GM12878 (cell line): ENCODE data around the gene TMEM121B. TPM values are rescaled to one million over a fixed set of nuclear protein-coding genes. Genes with fewer than 3 reads are reported as not detected.

ENCODE experiments used
- ATAC-seq: fragments of 200-7000 bp; cut with Tn5 transposase; 3 replicates; pipeline ENCODE4 v1.9.1; 2020; ENCODE audit warnings: mild to moderate bottlenecking, moderate library complexity
- BruUV-seq: library from RNA; stranded (reverse); fragments of 400-500 nt; replicated peaks from 2 replicates; lab custom pipeline; 2021; lab: Mats Ljungman, UMichigan
- CTCF ChIA-PET: fragments of 300-600 bp; sonication (Branson Sonifier 250); formaldehyde crosslinking; extraction: SDS; loops from one replicate; lab custom pipeline; 2021; ENCODE audit warnings: inconsistent platforms; lab: Yijun Ruan, JAX
- POLR2A ChIA-PET: fragments of 350-600 bp; formaldehyde crosslinking; extraction: SDS; loops from one replicate; lab custom pipeline; 2021; ENCODE audit warnings: inconsistent platforms; lab: Charles Lee
- RAD21 ChIA-PET: fragments of 300-600 bp; sonication (Branson Sonifier 250); formaldehyde crosslinking; loops from one replicate; lab custom pipeline; 2023; ENCODE audit warnings: antibody characterized with exemption; ENCODE audit not compliant: unreplicated experiment; lab: Charles Lee
- SMC1A ChIA-PET: fragments of 300-600 bp; sonication (Branson Sonifier 250); formaldehyde crosslinking; loops from one replicate; lab custom pipeline; 2023; ENCODE audit not compliant: unreplicated experiment, uncharacterized antibody; lab: Charles Lee
- DNase-seq: peaks from one replicate; pipeline ENCODE4 v3.0.0-alpha.2; 2011; ENCODE audit warnings: low read depth, low spot score
- FAIRE-seq: peaks from 3 replicates; lab custom pipeline; 2011; peaks lifted over from hg19 to GRCh38; lab: Jason Lieb, UNC
- H2AFZ ChIP-seq: 2 replicates; pipeline ENCODE4 v1.6.0; 2011; ENCODE audit warnings: low read depth, low read length, control low read depth; ENCODE audit not compliant: control insufficient read depth
- H3K27ac ChIP-seq: 2 replicates; pipeline ENCODE4 v1.5.1; 2011; ENCODE audit warnings: control low read depth; ENCODE audit not compliant: control insufficient read depth, insufficient read depth
- H3K27me3 ChIP-seq, 2 experiments: replicated peaks in 1 of 2; 2 replicates each; pipeline versions ENCODE4 v1.6.0 to v1.6.1; 2011; ENCODE audit warnings: low read length in 1 of 2; ENCODE audit not compliant: control insufficient read depth in 2 of 2, insufficient read depth in 2 of 2
- H3K36me3 ChIP-seq, 2 experiments: 2 replicates each; pipeline ENCODE4 v1.5.1; 2011; ENCODE audit warnings: low read length in 1 of 2; ENCODE audit not compliant: control insufficient read depth in 2 of 2, insufficient read depth in 2 of 2
- H3K4me1 ChIP-seq: 2 replicates; pipeline ENCODE4 v1.6.1; 2011; ENCODE audit warnings: mild to moderate bottlenecking, low read length, moderate library complexity, mixed read lengths; ENCODE audit not compliant: control insufficient read depth, insufficient read depth
- H3K4me2 ChIP-seq: 2 replicates; pipeline ENCODE4 v1.6.0; 2011; ENCODE audit warnings: control low read depth; ENCODE audit not compliant: control insufficient read depth, insufficient read depth
- H3K4me3 ChIP-seq: fragments of 200-600 bp; sonication (generic); 2 replicates; pipeline ENCODE4 v1.5.1; 2016
- H3K79me2 ChIP-seq: 2 replicates; pipeline ENCODE4 v1.6.0; 2011; ENCODE audit warnings: low read length; ENCODE audit not compliant: control insufficient read depth, insufficient read depth
- H3K9ac ChIP-seq: 2 replicates; pipeline ENCODE4 v1.8.0; 2011; ENCODE audit warnings: low read length, control low read depth, mixed read lengths; ENCODE audit not compliant: control insufficient read depth, insufficient read depth
- H3K9me3 ChIP-seq: replicated peaks from 3 replicates; pipeline ENCODE4 v1.5.1; 2011; ENCODE audit warnings: mild to moderate bottlenecking, low read length; ENCODE audit not compliant: control insufficient read depth, insufficient read depth
- H4K20me1 ChIP-seq: 2 replicates; pipeline ENCODE4 v1.6.0; 2011; ENCODE audit not compliant: control insufficient read depth, insufficient read depth
- BACH1 ChIP-seq: fragments of 450-650 bp; IDR thresholded peaks from 2 replicates; pipeline ENCODE4 v1.6.1; 2017; ENCODE audit warnings: mild to moderate bottlenecking, borderline replicate concordance
- BHLHE40 ChIP-seq, 2 experiments: fragments of 450-650 bp in 1 of 2; IDR thresholded peaks; 2 replicates each; pipeline ENCODE4 v1.6.1; 2011 to 2017; ENCODE audit warnings: low read depth in 2 of 2, borderline replicate concordance in 1 of 2, improper control_type of control experiment in 1 of 2, low read length in 1 of 2, mild to moderate bottlenecking in 1 of 2
- CBX5 ChIP-seq: sonication (generic); IDR thresholded peaks from 2 replicates; pipeline ENCODE4 v1.6.1; 2016; ENCODE audit warnings: low read depth, moderate library complexity, mild to moderate bottlenecking, inconsistent platforms
- EED ChIP-seq: sonication (generic); IDR thresholded peaks from 2 replicates; pipeline ENCODE4 v1.6.1; 2016; ENCODE audit warnings: antibody characterized with exemption, low read depth
- GABPA ChIP-seq: IDR thresholded peaks from 2 replicates; pipeline ENCODE4 v1.6.1; 2014; ENCODE audit warnings: antibody characterized with exemption, low read depth, mild to moderate bottlenecking, inconsistent platforms
- KAT2A ChIP-seq: conservative IDR thresholded peaks from 2 replicates; pipeline ENCODE4 v1.6.1; 2011; ENCODE audit warnings: low read depth, low read length; ENCODE audit not compliant: control insufficient read depth
- NFYB ChIP-seq: IDR thresholded peaks from 2 replicates; pipeline ENCODE4 v1.6.1; 2011; ENCODE audit warnings: low read depth, mild to moderate bottlenecking, low read length, improper control_type of control experiment, moderate library complexity; ENCODE audit not compliant: insufficient read depth
- NR2C2 ChIP-seq: IDR thresholded peaks from 2 replicates; pipeline ENCODE4 v1.6.1; 2011; ENCODE audit warnings: borderline replicate concordance, low read depth; ENCODE audit not compliant: control insufficient read depth, insufficient read length
- POLR2AphosphoS5 ChIP-seq: IDR thresholded peaks from 2 replicates; pipeline ENCODE4 v1.6.1; 2011; ENCODE audit warnings: mild to moderate bottlenecking, low read length, inconsistent platforms
- RAD51 ChIP-seq: fragments of 450-650 bp; IDR thresholded peaks from 2 replicates; pipeline ENCODE4 v1.6.1; 2016; ENCODE audit warnings: moderate library complexity, mild to moderate bottlenecking, inconsistent platforms
- RBBP5 ChIP-seq: fragments of 200-600 bp; sonication (generic); conservative IDR thresholded peaks from 2 replicates; pipeline ENCODE4 v1.6.1; 2016
- RCOR1 ChIP-seq: conservative IDR thresholded peaks from 2 replicates; pipeline ENCODE4 v1.6.1; 2012; ENCODE audit warnings: low read depth, low read length, improper control_type of control experiment
- SMC3 ChIP-seq: IDR thresholded peaks from 2 replicates; pipeline ENCODE4 v1.6.1; 2011; ENCODE audit warnings: low read length, improper control_type of control experiment, borderline replicate concordance
- SREBF1 ChIP-seq: IDR thresholded peaks from 2 replicates; pipeline ENCODE4 v1.6.1; 2012; ENCODE audit warnings: mild to moderate bottlenecking, low read length
- SUPT20H ChIP-seq: IDR thresholded peaks from 2 replicates; pipeline ENCODE4 v1.6.1; 2011; ENCODE audit warnings: low read depth, mild to moderate bottlenecking, low read length, moderate library complexity, borderline replicate concordance; ENCODE audit not compliant: control insufficient read depth
- TAF1 ChIP-seq: IDR thresholded peaks from 2 replicates; pipeline ENCODE4 v1.6.1; 2011; ENCODE audit warnings: mild to moderate bottlenecking, low read depth, low read length, borderline replicate concordance
- ZBED1 ChIP-seq: IDR thresholded peaks from 2 replicates; pipeline ENCODE4 v1.6.1; 2016; ENCODE audit warnings: borderline replicate concordance
- ZNF207 ChIP-seq: fragments of 450-650 bp; IDR thresholded peaks from 2 replicates; pipeline ENCODE4 v1.6.1; 2014; ENCODE audit warnings: antibody characterized with exemption, mild to moderate bottlenecking, borderline replicate concordance
- WGBS: methylation state at CpG from one replicate; pipeline ENCODE4 v1.1.6; 2016; ENCODE audit warnings: low lambda C conversion rate; ENCODE audit not compliant: insufficient replicate concordance, insufficient coverage; ENCODE audit errors: missing lambda C conversion rate; 5-methylcytosine and 5-hydroxymethylcytosine counted together
- in situ Hi-C: fragments of 300-500 bp; cut with MboI; formaldehyde crosslinking; loops from 9 replicates; pipeline ENCODE4 v1.14.3; 2018; ENCODE audit warnings: mixed read lengths
- intact Hi-C: fragments of 100-400 bp; cut with micrococcal nuclease; formaldehyde crosslinking; loops from one replicate; pipeline ENCODE4 v1.14.2; 2022; ENCODE audit not compliant: unreplicated experiment
- polyA plus RNA-seq, 11 experiments: library from polyadenylated mRNA; depleted of rRNA in 4 of 11; unstranded in 6 of 11; stranded (reverse) in 5 of 11; fragments of >200 nt; fragmentation: Nextera tagmentation in 4 of 11; fragmentation: Illumina TruSeq in 1 of 11; extraction: Ambion mirVana in 4 of 11; extraction: Trizol in 1 of 11; gene quantifications; 1 replicate in 1 of 11; 2 replicates in 10 of 11; pipeline versions ENCODE4 v1.2.1 to v1.2.3, GENCODE V29; 2011 to 2016; ENCODE audit warnings: inconsistent platforms in 2 of 11, missing spikeins in 2 of 11, low read depth in 1 of 11
- total RNA-seq, 4 experiments: library from RNA; depleted of rRNA in 3 of 4; stranded (reverse); fragments of >200 nt in 3 of 4; fragmentation: Illumina TruSeq in 1 of 4; extraction: Trizol in 1 of 4; gene quantifications; 2 replicates each; pipeline versions ENCODE4 v1.2.1 to v1.2.3, GENCODE V29; 2013 to 2021
- TF ChIP-seq, protein P1 (sequence below): fragments of 450-650 bp; formaldehyde crosslinking; IDR thresholded peaks from 2 replicates; pipeline ENCODE4 v1.4.0; 2020; ENCODE audit warnings: mild to moderate bottlenecking, moderate library complexity

Gene TMEM121B
- total and polyA plus RNA-seq, 10 of the 15 experiments (the other 5 are each of a cell fraction or from before 2014, with no cell fraction given) = 0.02 to 0.10 (median 0.06) TPM; not detected in 5

DNA sequence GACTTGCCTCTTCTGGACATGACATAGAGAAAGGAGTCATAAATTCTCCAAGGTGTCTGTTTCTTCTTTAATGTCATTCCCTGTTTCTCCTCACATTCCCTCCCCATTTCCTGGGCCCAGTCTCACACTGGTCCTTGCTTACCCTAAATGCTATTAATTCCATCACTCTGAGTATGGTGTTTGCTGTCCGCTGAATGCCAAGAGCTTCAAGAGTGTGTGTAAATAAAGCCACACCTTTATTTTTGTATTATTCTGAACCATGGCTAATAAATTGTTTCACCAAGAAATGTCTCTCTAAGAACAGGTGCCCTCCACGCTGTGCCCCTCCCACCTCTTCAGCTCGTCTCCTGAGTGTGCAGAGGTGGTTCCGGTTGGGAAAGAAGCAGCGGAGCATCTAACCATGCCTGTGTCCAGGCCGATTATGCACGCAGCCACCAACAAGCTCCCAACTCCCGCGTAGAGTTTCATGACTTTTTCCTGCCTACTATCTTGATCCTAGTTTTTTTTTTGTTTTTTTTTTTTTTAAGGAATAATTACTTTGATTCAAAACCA lies 8.6 kb downstream of the TMEM121B start:
- in situ Hi-C loops = no loop called here
- Histone ChIP-seq H3K27ac (no peak overlapping the region), H3K27me3 (no peaks in the 10 kb centered on the region), H2AFZ (no peak overlapping the region), H3K4me3 (no peak overlapping the region), H3K79me2 (no peaks in the 10 kb centered on the region), H4K20me1 (no peaks in the 10 kb centered on the region), H3K4me2 (no peak overlapping the region)
- TF ChIP-seq NFYB (no peak), POLR2AphosphoS5 (no peak), EED (no peak), RAD51 (no peak), RBBP5 (no peak), KAT2A (no peak), SREBF1 (no peak), GABPA (no peak), SUPT20H (no peak), TAF1 (no peak), SMC3 (no peak), ZNF207 (no peak), CBX5 (no peak), BACH1 (no peak), NR2C2 (no peak), ZBED1 (no peak), RCOR1 (no peak), BHLHE40 (IDR thresholded peaks at IDR 0.05; ENCODE audit: borderline replicate concordance in 1 of 2, low read depth in 2 of 2, low read length in 1 of 2) (no peak)
- TF ChIP-seq, protein P1, sequence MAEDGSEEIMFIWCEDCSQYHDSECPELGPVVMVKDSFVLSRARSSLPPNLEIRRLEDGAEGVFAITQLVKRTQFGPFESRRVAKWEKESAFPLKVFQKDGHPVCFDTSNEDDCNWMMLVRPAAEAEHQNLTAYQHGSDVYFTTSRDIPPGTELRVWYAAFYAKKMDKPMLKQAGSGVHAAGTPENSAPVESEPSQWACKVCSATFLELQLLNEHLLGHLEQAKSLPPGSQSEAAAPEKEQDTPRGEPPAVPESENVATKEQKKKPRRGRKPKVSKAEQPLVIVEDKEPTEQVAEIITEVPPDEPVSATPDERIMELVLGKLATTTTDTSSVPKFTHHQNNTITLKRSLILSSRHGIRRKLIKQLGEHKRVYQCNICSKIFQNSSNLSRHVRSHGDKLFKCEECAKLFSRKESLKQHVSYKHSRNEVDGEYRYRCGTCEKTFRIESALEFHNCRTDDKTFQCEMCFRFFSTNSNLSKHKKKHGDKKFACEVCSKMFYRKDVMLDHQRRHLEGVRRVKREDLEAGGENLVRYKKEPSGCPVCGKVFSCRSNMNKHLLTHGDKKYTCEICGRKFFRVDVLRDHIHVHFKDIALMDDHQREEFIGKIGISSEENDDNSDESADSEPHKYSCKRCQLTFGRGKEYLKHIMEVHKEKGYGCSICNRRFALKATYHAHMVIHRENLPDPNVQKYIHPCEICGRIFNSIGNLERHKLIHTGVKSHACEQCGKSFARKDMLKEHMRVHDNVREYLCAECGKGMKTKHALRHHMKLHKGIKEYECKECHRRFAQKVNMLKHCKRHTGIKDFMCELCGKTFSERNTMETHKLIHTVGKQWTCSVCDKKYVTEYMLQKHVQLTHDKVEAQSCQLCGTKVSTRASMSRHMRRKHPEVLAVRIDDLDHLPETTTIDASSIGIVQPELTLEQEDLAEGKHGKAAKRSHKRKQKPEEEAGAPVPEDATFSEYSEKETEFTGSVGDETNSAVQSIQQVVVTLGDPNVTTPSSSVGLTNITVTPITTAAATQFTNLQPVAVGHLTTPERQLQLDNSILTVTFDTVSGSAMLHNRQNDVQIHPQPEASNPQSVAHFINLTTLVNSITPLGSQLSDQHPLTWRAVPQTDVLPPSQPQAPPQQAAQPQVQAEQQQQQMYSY (CRISPR knock-in tag) = no peak
- TF ChIP-seq, all 136 proteins: peak for 0
- BruUV-seq = no TSS peak
- ChIA-PET POLR2A (interaction anchor here (0.7 kb wide), 2 partner anchors 16 to 25 kb away, joined by 4 to 5 read pairs; no protein-coding TSS in a partner anchor), CTCF (no interaction called here), SMC1A (no interaction called here), RAD21 (interaction anchor here (1.0 kb wide), 1 partner anchor 389 kb away, joined by 3 read pairs; no protein-coding TSS in a partner anchor)
- FAIRE-seq (no peak), ATAC-seq (no peak), DNase-seq (no peak)
- Histone ChIP-seq H3K4me1 (peaks cover 5% of the 10 kb centered on the region), H3K36me3 (peaks cover under 1 to 12% of the 10 kb centered on the region in 2 experiments; a peak in 3 of 4 replicates), H3K9ac (no peak overlapping the region), H3K9me3 (no peaks in the 10 kb centered on the region)
- intact Hi-C loops = no loop called here
- 63% methylated on average over 9 of the region's 9 CpGs for WGBS
